Measurements from ENCODE around the gene HPDL. TPM values are rescaled to one million over a fixed set of nuclear protein-coding genes. Genes with fewer than 3 reads are reported as not detected.
"Not testable (repeated sequence)": the region's sequence is repeated elsewhere in the genome, so short reads cannot be mapped to it uniquely, and the experiment has no call there.

Gene HPDL
- total RNA-seq (2014; rRNA removed; shearing (Covaris generic)) = 0.18 TPM in 1 of 2 replicates, not detected in the other

DNA sequence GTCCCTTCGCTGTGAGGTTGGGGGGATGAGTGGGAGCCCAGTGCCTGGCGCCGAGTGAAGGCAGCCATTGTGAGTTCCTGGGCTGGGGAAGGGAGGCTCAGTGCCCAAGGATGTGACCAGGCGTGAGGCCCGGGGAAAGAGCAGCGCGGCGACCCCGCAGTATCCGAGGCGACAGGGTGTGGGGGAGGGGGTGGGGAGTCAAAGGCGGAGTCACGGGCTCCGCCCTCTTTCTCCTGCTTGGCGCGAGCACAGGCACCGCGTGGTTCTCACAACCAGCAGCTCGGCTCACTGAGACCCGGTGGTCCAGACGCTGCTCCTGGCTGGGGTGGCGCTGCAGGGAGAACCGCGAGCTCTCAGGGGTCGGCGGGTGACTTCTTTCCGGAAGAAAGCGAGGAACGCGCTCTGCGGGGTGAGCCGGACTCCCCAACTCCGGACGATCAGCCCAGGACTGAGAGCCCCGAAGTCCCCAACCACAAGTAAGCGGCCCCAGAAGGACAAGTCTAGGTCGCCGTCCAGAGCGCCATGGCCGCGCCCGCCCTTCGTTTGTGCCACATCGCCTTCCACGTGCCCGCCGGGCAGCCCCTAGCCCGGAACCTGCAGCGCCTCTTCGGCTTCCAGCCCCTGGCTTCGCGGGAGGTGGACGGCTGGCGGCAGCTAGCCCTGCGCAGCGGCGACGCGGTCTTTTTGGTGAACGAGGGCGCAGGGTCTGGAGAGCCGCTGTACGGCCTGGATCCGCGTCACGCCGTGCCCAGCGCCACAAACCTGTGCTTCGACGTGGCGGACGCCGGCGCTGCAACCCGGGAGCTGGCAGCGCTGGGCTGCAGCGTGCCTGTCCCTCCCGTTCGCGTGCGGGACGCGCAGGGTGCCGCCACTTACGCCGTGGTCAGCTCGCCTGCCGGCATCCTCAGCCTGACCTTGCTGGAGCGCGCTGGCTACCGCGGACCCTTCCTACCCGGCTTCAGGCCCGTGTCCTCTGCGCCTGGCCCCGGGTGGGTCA is at the start of gene HPDL:
Gene HPDL, plus strand, starts transcription at position 269 of the 997 bp plus-strand sequence. Its CDS starts 254 bp downstream, at position 523.
- H3K36me3 ChIP-seq = peaks cover 17% of the 10 kb centered on the region
- H3K4me1 ChIP-seq (replicated peaks) = peaks cover 9% of the 10 kb centered on the region
- DNase-seq (ENCODE audit: low read depth in 1 of 2, low spot score in 2 of 2) = peak; percentile 40 to 63
- peak within 1 kb of the TSS; percentile 26 for H3K4me3 ChIP-seq
- H3K27ac ChIP-seq = no peak within 1 kb of the TSS
- H3K9me3 ChIP-seq (replicated peaks) = no peaks in the 10 kb centered on the region
- H3K27me3 ChIP-seq (replicated peaks) = no peaks in the 10 kb centered on the region

DNA sequence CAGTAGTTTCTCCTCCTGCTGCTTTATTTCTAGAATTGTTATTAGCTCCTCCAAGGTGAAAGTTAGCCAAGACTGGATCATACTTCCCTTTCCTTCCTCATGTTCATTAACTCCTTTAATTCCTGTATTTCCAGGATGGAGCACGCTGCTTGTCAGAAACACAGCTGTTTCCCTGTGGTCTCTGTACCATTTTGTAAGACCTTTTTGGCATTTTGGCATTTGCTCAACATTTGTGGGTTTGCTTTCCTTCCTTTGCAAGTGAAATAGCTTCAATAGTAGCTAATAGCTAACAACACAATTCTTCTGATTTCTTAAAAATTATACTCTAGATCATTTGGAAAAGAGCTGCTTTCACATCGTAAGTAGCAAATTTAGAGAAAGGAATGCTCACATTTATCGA is 44.3 kb upstream of the HPDL start:
- Histone ChIP-seq H3K4me1 (replicated peaks) (no peaks in the 10 kb centered on the region), H3K27ac (no peak overlapping the region), H3K36me3 (no peaks in the 10 kb centered on the region), H3K4me3 (no peak overlapping the region), H3K9me3 (replicated peaks) (no peaks in the 10 kb centered on the region), H3K27me3 (replicated peaks) (no peaks in the 10 kb centered on the region)
- DNase-seq (ENCODE audit: low read depth in 1 of 2, low spot score in 2 of 2) = no peak

DNA sequence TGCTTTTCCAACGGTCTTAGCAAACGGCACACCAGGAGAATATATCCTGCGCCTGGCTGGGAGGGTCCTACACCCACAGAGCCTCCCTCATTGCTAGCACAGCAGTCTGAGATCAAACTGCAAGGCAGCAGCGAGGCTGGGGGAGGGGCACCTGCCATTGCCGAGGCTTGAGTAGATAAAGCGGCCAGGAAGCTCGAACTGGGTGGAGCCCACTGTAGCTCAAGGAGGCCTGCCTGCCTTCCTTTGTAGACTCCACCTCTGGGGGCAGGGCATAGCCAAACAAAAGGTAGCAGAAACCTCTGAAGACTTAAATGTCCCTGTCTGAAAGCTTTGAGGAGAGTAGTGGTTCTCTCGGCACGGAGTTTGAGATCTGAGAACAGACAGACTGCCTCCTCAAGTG is 41.8 kb upstream of the HPDL start:
- not testable (repeated sequence) for H3K27me3 ChIP-seq (replicated peaks); DNase-seq (ENCODE audit: low read depth in 1 of 2, low spot score in 2 of 2); H3K4me1 ChIP-seq (replicated peaks); H3K36me3 ChIP-seq; H3K9me3 ChIP-seq (replicated peaks); H3K27ac ChIP-seq; H3K4me3 ChIP-seq

DNA sequence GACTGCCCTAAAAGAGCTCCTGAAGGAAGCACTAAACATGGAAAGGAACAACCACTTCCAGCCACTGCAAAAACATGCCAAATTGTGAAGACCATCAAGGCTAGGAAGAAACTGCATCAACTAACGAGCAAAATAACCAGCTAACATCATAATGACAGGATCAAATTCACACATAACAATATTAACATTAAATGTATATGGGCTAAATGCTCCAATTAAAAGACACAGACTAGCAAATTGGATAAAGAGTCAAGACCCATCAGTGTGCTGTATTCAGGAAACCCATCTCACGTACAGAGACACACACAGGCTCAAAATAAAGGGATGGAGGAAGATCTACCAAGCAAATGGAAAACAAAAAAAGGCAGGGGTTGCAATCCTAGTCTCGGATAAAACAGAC is 40.2 kb upstream of the HPDL start:
- not testable (repeated sequence) for H3K4me1 ChIP-seq (replicated peaks); H3K27ac ChIP-seq; DNase-seq (ENCODE audit: low read depth in 1 of 2, low spot score in 2 of 2); H3K27me3 ChIP-seq (replicated peaks); H3K9me3 ChIP-seq (replicated peaks); H3K4me3 ChIP-seq; H3K36me3 ChIP-seq

DNA sequence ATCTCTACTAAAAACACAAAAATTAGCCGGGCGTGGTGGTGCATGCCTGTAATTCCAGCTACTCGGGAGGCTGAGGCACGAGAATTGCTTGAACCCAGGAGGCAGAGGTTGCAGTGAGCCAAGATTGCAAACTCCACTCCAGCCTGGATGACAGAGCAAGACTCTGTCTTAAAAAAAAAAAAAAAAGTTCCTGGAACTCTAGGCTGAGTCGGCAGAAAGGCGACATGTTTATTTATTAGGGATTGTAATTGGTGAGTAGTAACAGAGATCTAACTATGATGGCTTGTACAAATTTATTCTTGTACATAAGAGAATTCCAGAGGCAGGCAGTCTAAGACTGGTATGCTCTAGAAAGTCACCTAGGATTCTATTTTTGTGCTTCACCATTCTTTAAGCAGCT is 35.7 kb upstream of the HPDL start:
- H3K9me3 ChIP-seq (replicated peaks); H3K4me1 ChIP-seq (replicated peaks); DNase-seq (ENCODE audit: low read depth in 1 of 2, low spot score in 2 of 2); H3K27me3 ChIP-seq (replicated peaks); H3K4me3 ChIP-seq; H3K27ac ChIP-seq; H3K36me3 ChIP-seq: not testable (repeated sequence)

DNA sequence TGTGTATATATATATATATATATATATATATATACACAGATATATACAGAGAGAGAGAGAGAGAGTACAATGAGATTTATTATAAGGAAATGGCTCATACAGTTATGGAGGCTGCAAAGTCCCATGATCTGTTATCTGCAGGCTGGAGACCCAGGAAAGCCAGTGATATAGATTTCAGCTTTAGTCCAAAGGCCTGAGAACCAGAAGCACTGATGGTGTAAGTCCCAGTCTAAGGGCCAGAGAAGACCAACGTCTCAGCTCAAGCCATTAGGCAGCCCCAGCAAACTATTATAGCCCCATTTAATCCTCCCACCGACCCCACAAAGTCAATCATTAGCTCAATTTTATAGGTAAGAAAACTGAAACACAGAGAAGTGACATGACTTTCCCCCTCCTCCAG is 35.0 kb upstream of the HPDL start:
- Histone ChIP-seq H3K9me3 (replicated peaks) (no peaks in the 10 kb centered on the region), H3K27ac (no peak overlapping the region), H3K4me1 (replicated peaks) (no peaks in the 10 kb centered on the region), H3K4me3 (no peak overlapping the region), H3K27me3 (replicated peaks) (no peaks in the 10 kb centered on the region), H3K36me3 (no peaks in the 10 kb centered on the region)
- DNase-seq (ENCODE audit: low read depth in 1 of 2, low spot score in 2 of 2) = no peak

DNA sequence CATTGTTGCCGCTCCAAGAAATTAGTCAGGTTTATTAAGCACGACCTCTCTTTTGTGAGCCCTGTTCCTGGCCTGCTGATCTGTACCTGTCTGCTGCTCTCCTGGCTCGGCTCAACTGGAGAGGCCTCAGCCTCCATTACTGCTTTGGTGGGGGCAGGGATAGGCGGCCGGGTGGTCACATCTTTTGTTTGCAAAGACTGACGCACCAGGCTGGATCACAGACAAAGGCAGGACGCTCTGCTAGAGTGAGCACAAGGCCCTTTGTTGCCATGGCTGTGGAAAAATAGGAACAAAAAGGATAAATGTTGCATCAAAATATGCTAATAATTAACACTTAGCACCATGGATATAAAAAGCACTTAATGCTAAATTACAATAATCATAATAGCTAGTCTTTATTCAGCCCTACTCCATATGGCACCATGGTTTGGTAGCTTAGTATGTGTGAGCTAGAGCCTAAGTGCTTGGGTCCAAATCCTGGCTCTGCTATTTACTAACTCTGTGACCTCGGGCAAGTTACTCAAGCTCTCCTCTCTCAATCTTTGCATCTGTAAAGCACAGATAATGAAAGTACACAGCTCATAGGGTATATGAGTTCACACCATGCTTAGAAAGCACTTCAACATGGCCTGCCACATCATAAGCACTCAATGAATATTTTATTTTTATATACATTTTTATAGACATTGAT is 28.9 kb upstream of the HPDL start:
- no peaks in the 10 kb centered on the region for H3K9me3 ChIP-seq (replicated peaks)
- no peaks in the 10 kb centered on the region for H3K36me3 ChIP-seq
- DNase-seq (ENCODE audit: low read depth in 1 of 2, low spot score in 2 of 2) = no peak
- no peaks in the 10 kb centered on the region for H3K4me1 ChIP-seq (replicated peaks)
- H3K4me3 ChIP-seq = no peak overlapping the region
- H3K27me3 ChIP-seq (replicated peaks) = no peaks in the 10 kb centered on the region
- H3K27ac ChIP-seq = no peak overlapping the region

DNA sequence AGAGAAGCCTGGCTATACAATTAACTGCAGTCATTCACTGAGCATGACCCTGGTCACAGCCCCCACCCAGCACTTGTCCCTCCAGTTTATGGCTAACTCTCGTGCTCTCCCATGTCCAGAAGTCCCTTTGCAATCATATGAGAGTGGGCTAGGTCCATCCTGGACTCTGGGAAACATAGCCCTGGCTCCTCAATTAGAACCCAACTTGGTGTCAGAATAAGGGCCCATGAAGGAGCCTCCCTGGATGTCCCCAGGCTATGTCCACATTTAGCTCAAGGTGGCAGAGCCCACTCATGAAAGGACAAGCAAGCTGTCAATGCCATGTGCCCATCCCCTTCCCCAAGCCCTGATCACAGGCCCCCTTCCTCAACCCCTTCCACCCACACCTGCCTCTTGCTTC is 27.4 kb upstream of the HPDL start:
- DNase-seq (ENCODE audit: low read depth in 1 of 2, low spot score in 2 of 2) = no peak
- Histone ChIP-seq H3K36me3 (no peaks in the 10 kb centered on the region), H3K4me3 (no peak overlapping the region), H3K27me3 (replicated peaks) (no peaks in the 10 kb centered on the region), H3K4me1 (replicated peaks) (peaks cover 3% of the 10 kb centered on the region), H3K9me3 (replicated peaks) (no peaks in the 10 kb centered on the region), H3K27ac (no peak overlapping the region)

DNA sequence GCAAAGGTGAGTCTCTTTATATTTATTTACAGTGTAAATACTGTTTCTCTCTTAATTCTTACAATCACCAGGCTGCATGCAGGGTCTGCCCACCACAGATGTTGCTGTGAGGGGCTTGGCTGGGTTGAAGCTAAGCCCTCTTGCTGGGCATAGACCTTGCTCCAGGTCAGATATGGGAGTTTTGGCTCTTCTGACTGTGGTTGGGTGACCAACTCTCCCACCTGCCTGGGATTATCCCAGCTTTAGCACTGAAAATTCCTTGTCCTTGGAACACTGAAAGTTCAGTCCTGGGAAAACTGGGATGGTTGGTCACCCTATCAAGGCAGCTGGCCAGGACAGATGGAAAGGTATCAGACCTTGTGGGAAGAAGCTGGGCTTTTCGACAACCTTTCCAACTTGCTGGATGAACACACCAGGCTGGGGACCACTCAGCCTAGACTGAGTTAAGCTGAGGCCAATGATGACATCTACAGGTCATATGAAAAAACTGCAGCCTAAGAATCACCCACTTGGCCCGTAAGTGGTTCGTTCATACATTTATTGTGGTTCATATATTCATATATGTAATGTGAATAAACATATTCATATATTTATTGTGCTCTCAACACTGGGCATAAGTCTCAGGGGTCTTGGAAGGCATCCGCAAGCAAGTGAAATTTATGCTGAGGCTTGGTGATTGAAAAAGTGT is 26.6 kb upstream of the HPDL start:
- no peaks in the 10 kb centered on the region for H3K9me3 ChIP-seq (replicated peaks)
- peak; percentile 41 to 52 for DNase-seq (ENCODE audit: low read depth in 1 of 2, low spot score in 2 of 2)

DNA sequence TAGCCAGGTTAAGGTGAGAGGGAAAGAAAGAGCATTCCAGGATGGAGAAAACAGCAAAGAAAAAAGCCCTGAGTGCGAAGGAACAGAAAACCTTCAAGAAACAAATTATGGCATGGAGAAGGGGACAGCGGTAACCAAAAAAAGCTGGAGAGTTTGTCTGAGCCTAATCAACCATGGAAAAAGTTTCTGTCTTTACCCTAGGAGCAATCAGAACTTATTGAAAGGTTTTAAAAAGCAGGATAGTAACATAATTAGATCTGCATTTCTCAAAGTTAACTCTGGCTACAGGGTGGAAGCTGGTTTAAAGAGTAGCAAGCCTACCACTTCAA is 26.1 kb upstream of the HPDL start:
- Histone ChIP-seq H3K9me3 (replicated peaks) (no peaks in the 10 kb centered on the region), H3K4me3 (no peak overlapping the region), H3K36me3 (no peaks in the 10 kb centered on the region), H3K27ac (no peak overlapping the region), H3K27me3 (replicated peaks) (no peaks in the 10 kb centered on the region), H3K4me1 (replicated peaks) (peaks cover 8% of the 10 kb centered on the region)
- no peak for DNase-seq (ENCODE audit: low read depth in 1 of 2, low spot score in 2 of 2)

More for the DNA sequence above, 26.6 kb upstream of the HPDL start:
- H3K27ac ChIP-seq = no peak overlapping the region
- H3K36me3 ChIP-seq = no peaks in the 10 kb centered on the region
- H3K4me1 ChIP-seq (replicated peaks) = peaks cover 8% of the 10 kb centered on the region
- no peaks in the 10 kb centered on the region for H3K27me3 ChIP-seq (replicated peaks)
- no peak overlapping the region for H3K4me3 ChIP-seq

DNA sequence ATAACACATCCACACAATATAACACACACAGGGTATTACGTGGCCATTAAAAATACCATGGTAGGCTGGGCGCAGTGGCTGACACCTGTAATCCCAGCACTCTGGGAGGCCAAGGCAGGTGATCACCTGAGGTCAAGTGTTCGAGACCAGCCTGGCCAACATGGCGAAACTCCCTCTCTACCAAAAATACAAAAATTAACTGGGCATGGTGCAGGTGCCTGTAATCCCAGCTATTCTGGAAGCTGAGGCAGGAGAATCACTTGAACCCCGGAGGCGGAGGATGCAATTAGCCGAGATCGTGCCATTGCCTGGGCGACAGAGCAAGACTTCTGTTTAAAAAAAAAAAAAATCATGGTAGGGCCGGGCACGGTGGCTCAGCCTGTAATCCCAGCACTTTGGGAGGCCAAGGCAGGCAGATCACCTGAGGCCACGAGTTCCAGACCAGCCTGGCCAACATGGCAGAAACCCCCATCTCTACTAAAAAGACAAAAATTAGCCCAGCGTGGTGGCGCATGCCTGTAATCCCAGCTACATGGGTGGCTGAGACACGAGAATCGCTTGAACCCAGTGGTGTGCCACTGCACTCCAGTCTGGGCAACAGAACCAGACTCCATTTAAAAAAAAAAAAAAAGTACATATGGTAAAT is 24.1 kb upstream of the HPDL start:
- Histone ChIP-seq H3K27ac (peak overlapping the region; percentile 68; the same call in 1 of the 2 replicates), H3K9me3 (replicated peaks) (no peaks in the 10 kb centered on the region), H3K4me3 (peak overlapping the region; percentile 75), H3K27me3 (replicated peaks) (no peaks in the 10 kb centered on the region), H3K4me1 (replicated peaks) (peaks cover 8% of the 10 kb centered on the region), H3K36me3 (no peaks in the 10 kb centered on the region)
- no peak for DNase-seq (ENCODE audit: low read depth in 1 of 2, low spot score in 2 of 2)

DNA sequence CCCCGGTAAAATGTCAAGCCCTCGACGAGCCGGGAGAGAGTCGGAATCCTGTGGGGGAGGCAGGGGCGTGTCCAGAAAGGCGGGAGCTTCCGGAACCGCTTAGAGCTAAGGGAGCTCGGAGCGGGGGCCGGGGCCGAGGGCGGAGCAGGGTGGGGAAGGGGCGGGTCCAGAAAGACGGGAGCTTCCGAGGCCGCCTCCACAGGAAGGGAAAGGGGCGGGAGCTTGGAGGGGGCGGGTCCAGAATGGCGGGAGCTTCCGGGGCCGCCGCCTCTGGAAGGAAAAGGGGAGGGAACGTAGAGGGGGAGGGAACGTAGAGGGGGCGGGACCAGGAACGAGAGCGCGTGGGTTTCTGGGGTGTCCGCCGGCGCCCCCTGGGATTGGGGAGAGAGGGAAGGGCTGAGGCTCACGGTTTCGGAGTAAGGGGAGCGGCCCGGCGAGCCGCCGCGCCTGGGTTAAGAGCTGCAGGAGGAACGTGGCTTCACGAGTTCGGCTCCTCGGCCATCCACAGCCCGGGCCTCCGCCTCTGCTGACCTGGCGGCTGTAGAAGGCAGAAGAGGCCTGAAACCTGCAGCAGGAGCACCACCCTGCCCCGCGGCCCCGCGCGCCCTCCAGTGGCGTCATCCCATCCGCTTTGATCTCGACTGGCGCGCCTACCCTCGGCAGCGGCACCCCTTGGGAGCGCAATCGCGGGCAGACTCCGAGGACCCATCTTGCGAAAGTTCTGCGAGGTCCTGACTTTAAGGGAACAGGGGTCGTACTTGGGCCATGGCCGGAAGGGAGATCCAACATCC is 23.0 kb upstream of the HPDL start:
- Histone ChIP-seq H3K9me3 (replicated peaks) (no peaks in the 10 kb centered on the region), H3K4me1 (replicated peaks) (peaks cover 8% of the 10 kb centered on the region), H3K27ac (peak overlapping the region; percentile 68), H3K27me3 (replicated peaks) (no peaks in the 10 kb centered on the region), H3K36me3 (no peaks in the 10 kb centered on the region), H3K4me3 (peak overlapping the region; percentile 75)
- DNase-seq (ENCODE audit: low read depth in 1 of 2, low spot score in 2 of 2) = peak; percentile 98 to 99
